Esophagus muscularis mucosa (tissue), 3 donors: ENCODE results near the gene PPP6R1.

Experiments
- CTCF ChIP-seq, 3 experiments: fragments of 200-600 bp in 2 of 3; fragments of 450-650 bp in 1 of 3; sonication (generic) in 2 of 3; IDR thresholded peaks; one replicate each; pipeline ENCODE4 v1.5.1; 2017 to 2019; ENCODE audit warnings: antibody characterized with exemption in 3 of 3, mild to moderate bottlenecking in 2 of 3, moderate library complexity in 1 of 3
- POLR2A ChIP-seq: fragments of 450-650 bp; IDR thresholded peaks from one replicate; pipeline ENCODE4 v1.6.1; 2017; ENCODE audit warnings: antibody characterized with exemption, moderate library complexity, mild to moderate bottlenecking, low read depth
- POLR2AphosphoS5 ChIP-seq, 2 donors: sonication (generic); formaldehyde crosslinking; IDR thresholded peaks; one replicate each; pipeline ENCODE4 v1.6.1; 2017; ENCODE audit warnings: antibody characterized with exemption in 2 of 2

- TF ChIP-seq CTCF (IDR thresholded peaks at IDR 0.05) = no peak
- TF ChIP-seq POLR2A = no peak
- TF ChIP-seq POLR2AphosphoS5 (IDR thresholded peaks at IDR 0.05) = no peak
Observed at GRCh38 chr19:55209693-55210472, 48.9 kb downstream of the PPP6R1 start.
